GM12878 (cell line): ENCODE measurements around the gene TMEM72. TPM values are rescaled to one million over a fixed set of nuclear protein-coding genes. Genes with fewer than 3 reads are reported as not detected.

Source experiments
- ATAC-seq: fragments of 200-7000 bp; cut with Tn5 transposase; 3 replicates; pipeline ENCODE4 v1.9.1; 2020; ENCODE audit warnings: mild to moderate bottlenecking, moderate library complexity
- BruUV-seq: library from RNA; stranded (reverse); fragments of 400-500 nt; replicated peaks from 2 replicates; lab custom pipeline; 2021; lab: Mats Ljungman, UMichigan
- CTCF ChIA-PET: fragments of 300-600 bp; sonication (Branson Sonifier 250); formaldehyde crosslinking; extraction: SDS; loops from one replicate; lab custom pipeline; 2021; ENCODE audit warnings: inconsistent platforms; lab: Yijun Ruan, JAX
- POLR2A ChIA-PET: fragments of 350-600 bp; formaldehyde crosslinking; extraction: SDS; loops from one replicate; lab custom pipeline; 2021; ENCODE audit warnings: inconsistent platforms; lab: Charles Lee
- RAD21 ChIA-PET: fragments of 300-600 bp; sonication (Branson Sonifier 250); formaldehyde crosslinking; loops from one replicate; lab custom pipeline; 2023; ENCODE audit warnings: antibody characterized with exemption; ENCODE audit not compliant: unreplicated experiment; lab: Charles Lee
- SMC1A ChIA-PET: fragments of 300-600 bp; sonication (Branson Sonifier 250); formaldehyde crosslinking; loops from one replicate; lab custom pipeline; 2023; ENCODE audit not compliant: unreplicated experiment, uncharacterized antibody; lab: Charles Lee
- DNase-seq: peaks from one replicate; pipeline ENCODE4 v3.0.0-alpha.2; 2011; ENCODE audit warnings: low read depth, low spot score
- FAIRE-seq: peaks from 3 replicates; lab custom pipeline; 2011; peaks lifted over from hg19 to GRCh38; lab: Jason Lieb, UNC
- H2AFZ ChIP-seq: 2 replicates; pipeline ENCODE4 v1.6.0; 2011; ENCODE audit warnings: low read depth, low read length, control low read depth; ENCODE audit not compliant: control insufficient read depth
- H3K27ac ChIP-seq: 2 replicates; pipeline ENCODE4 v1.5.1; 2011; ENCODE audit warnings: control low read depth; ENCODE audit not compliant: control insufficient read depth, insufficient read depth
- H3K27me3 ChIP-seq, 2 experiments: replicated peaks in 1 of 2; 2 replicates each; pipeline versions ENCODE4 v1.6.0 to v1.6.1; 2011; ENCODE audit warnings: low read length in 1 of 2; ENCODE audit not compliant: control insufficient read depth in 2 of 2, insufficient read depth in 2 of 2
- H3K36me3 ChIP-seq, 2 experiments: 2 replicates each; pipeline ENCODE4 v1.5.1; 2011; ENCODE audit warnings: low read length in 1 of 2; ENCODE audit not compliant: control insufficient read depth in 2 of 2, insufficient read depth in 2 of 2
- H3K4me1 ChIP-seq: 2 replicates; pipeline ENCODE4 v1.6.1; 2011; ENCODE audit warnings: mild to moderate bottlenecking, low read length, moderate library complexity, mixed read lengths; ENCODE audit not compliant: control insufficient read depth, insufficient read depth
- H3K4me2 ChIP-seq: 2 replicates; pipeline ENCODE4 v1.6.0; 2011; ENCODE audit warnings: control low read depth; ENCODE audit not compliant: control insufficient read depth, insufficient read depth
- H3K4me3 ChIP-seq: fragments of 200-600 bp; sonication (generic); 2 replicates; pipeline ENCODE4 v1.5.1; 2016
- H3K79me2 ChIP-seq: 2 replicates; pipeline ENCODE4 v1.6.0; 2011; ENCODE audit warnings: low read length; ENCODE audit not compliant: control insufficient read depth, insufficient read depth
- H3K9ac ChIP-seq: 2 replicates; pipeline ENCODE4 v1.8.0; 2011; ENCODE audit warnings: low read length, control low read depth, mixed read lengths; ENCODE audit not compliant: control insufficient read depth, insufficient read depth
- H3K9me3 ChIP-seq: replicated peaks from 3 replicates; pipeline ENCODE4 v1.5.1; 2011; ENCODE audit warnings: mild to moderate bottlenecking, low read length; ENCODE audit not compliant: control insufficient read depth, insufficient read depth
- H4K20me1 ChIP-seq: 2 replicates; pipeline ENCODE4 v1.6.0; 2011; ENCODE audit not compliant: control insufficient read depth, insufficient read depth
- BACH1 ChIP-seq: fragments of 450-650 bp; IDR thresholded peaks from 2 replicates; pipeline ENCODE4 v1.6.1; 2017; ENCODE audit warnings: mild to moderate bottlenecking, borderline replicate concordance
- HCFC1 ChIP-seq: fragments of 150-350 bp; IDR thresholded peaks from 2 replicates; pipeline ENCODE4 v1.6.1; 2014; ENCODE audit warnings: low read length
- JUNB ChIP-seq: IDR thresholded peaks from 2 replicates; pipeline ENCODE4 v1.6.1; 2016; ENCODE audit warnings: antibody characterized with exemption, mild to moderate bottlenecking
- MTA3 ChIP-seq: IDR thresholded peaks from 2 replicates; pipeline ENCODE4 v1.6.1; 2012; ENCODE audit warnings: low read length, inconsistent platforms, borderline replicate concordance
- MYB ChIP-seq: fragments of 150-350 bp; IDR thresholded peaks from 2 replicates; pipeline ENCODE4 v1.6.1; 2014; ENCODE audit warnings: mild to moderate bottlenecking, low read depth, low read length, borderline replicate concordance
- MYC ChIP-seq: IDR thresholded peaks from 2 replicates; pipeline ENCODE4 v1.6.1; 2011; ENCODE audit warnings: mild to moderate bottlenecking, low read length, moderate library complexity, inconsistent platforms; ENCODE audit not compliant: insufficient read depth, insufficient replicate concordance, insufficient read length, severe bottlenecking
- NFYA ChIP-seq: IDR thresholded peaks from 2 replicates; pipeline ENCODE4 v1.6.1; 2011; ENCODE audit warnings: low read depth, mild to moderate bottlenecking, low read length, improper control_type of control experiment, borderline replicate concordance
- RAD51 ChIP-seq: fragments of 450-650 bp; IDR thresholded peaks from 2 replicates; pipeline ENCODE4 v1.6.1; 2016; ENCODE audit warnings: moderate library complexity, mild to moderate bottlenecking, inconsistent platforms
- SIN3A ChIP-seq: IDR thresholded peaks from 2 replicates; pipeline ENCODE4 v1.6.1; 2012; ENCODE audit warnings: low read depth, low read length, improper control_type of control experiment
- SP1 ChIP-seq: IDR thresholded peaks from one replicate; pipeline ENCODE4 v1.6.1; 2011; ENCODE audit warnings: low read depth, low read length
- STAT3 ChIP-seq: IDR thresholded peaks from 2 replicates; pipeline ENCODE4 v1.6.1; 2011; ENCODE audit warnings: low read depth, low read length, improper control_type of control experiment
- TARDBP ChIP-seq: IDR thresholded peaks from 2 replicates; pipeline ENCODE4 v1.6.1; 2016; ENCODE audit warnings: borderline replicate concordance
- WRNIP1 ChIP-seq: IDR thresholded peaks from 2 replicates; pipeline ENCODE4 v1.6.1; 2011; ENCODE audit warnings: low read depth, low read length, improper control_type of control experiment, borderline replicate concordance
- YY1 ChIP-seq: IDR thresholded peaks from 2 replicates; pipeline ENCODE4 v1.6.1; 2011; ENCODE audit warnings: low read depth, mild to moderate bottlenecking, low read length
- ZNF24 ChIP-seq: fragments of 450-650 bp; IDR thresholded peaks from 2 replicates; pipeline ENCODE4 v1.6.1; 2017; ENCODE audit warnings: antibody characterized with exemption, mild to moderate bottlenecking
- ZNF622 ChIP-seq: fragments of 450-650 bp; IDR thresholded peaks from 2 replicates; pipeline ENCODE4 v1.6.1; 2017; ENCODE audit warnings: mild to moderate bottlenecking, inconsistent platforms
- WGBS: methylation state at CpG from one replicate; pipeline ENCODE4 v1.1.6; 2016; ENCODE audit warnings: low lambda C conversion rate; ENCODE audit not compliant: insufficient replicate concordance, insufficient coverage; ENCODE audit errors: missing lambda C conversion rate; 5-methylcytosine and 5-hydroxymethylcytosine counted together
- in situ Hi-C: fragments of 300-500 bp; cut with MboI; formaldehyde crosslinking; loops from 9 replicates; pipeline ENCODE4 v1.14.3; 2018; ENCODE audit warnings: mixed read lengths
- intact Hi-C: fragments of 100-400 bp; cut with micrococcal nuclease; formaldehyde crosslinking; loops from one replicate; pipeline ENCODE4 v1.14.2; 2022; ENCODE audit not compliant: unreplicated experiment
- polyA plus RNA-seq, 11 experiments: library from polyadenylated mRNA; depleted of rRNA in 4 of 11; unstranded in 6 of 11; stranded (reverse) in 5 of 11; fragments of >200 nt; fragmentation: Nextera tagmentation in 4 of 11; fragmentation: Illumina TruSeq in 1 of 11; extraction: Ambion mirVana in 4 of 11; extraction: Trizol in 1 of 11; gene quantifications; 1 replicate in 1 of 11; 2 replicates in 10 of 11; pipeline versions ENCODE4 v1.2.1 to v1.2.3, GENCODE V29; 2011 to 2016; ENCODE audit warnings: inconsistent platforms in 2 of 11, missing spikeins in 2 of 11, low read depth in 1 of 11
- total RNA-seq, 4 experiments: library from RNA; depleted of rRNA in 3 of 4; stranded (reverse); fragments of >200 nt in 3 of 4; fragmentation: Illumina TruSeq in 1 of 4; extraction: Trizol in 1 of 4; gene quantifications; 2 replicates each; pipeline versions ENCODE4 v1.2.1 to v1.2.3, GENCODE V29; 2013 to 2021
- TF ChIP-seq, protein P1 (sequence below), 3 experiments: IDR thresholded peaks in 2 of 3; conservative IDR thresholded peaks in 1 of 3; 2 replicates each; pipeline ENCODE4 v1.5.1; 2011; ENCODE audit warnings: low read depth in 3 of 3, low read length in 3 of 3, mild to moderate bottlenecking in 3 of 3, control low read depth in 2 of 3, moderate library complexity in 2 of 3, inconsistent platforms in 1 of 3, mixed read lengths in 1 of 3; ENCODE audit not compliant: control insufficient read depth in 2 of 3, insufficient read depth in 1 of 3; ENCODE audit errors: extremely low read depth in 1 of 3
- TF ChIP-seq, protein P2 (sequence below): fragments of 450-650 bp; IDR thresholded peaks from 2 replicates; pipeline ENCODE4 v1.6.1; 2016; ENCODE audit warnings: mild to moderate bottlenecking
- TF ChIP-seq, protein P3 (sequence below): fragments of 450-650 bp; IDR thresholded peaks from 2 replicates; pipeline ENCODE4 v1.6.1; 2017; ENCODE audit warnings: mild to moderate bottlenecking, low read depth, inconsistent platforms; ENCODE audit not compliant: poor library complexity, severe bottlenecking

The TMEM72 gene
- total and polyA plus RNA-seq, 10 of the 15 experiments (the other 5 are each of a cell fraction or from before 2014, with no cell fraction given): 0.12 TPM; not detected in 9

DNA sequence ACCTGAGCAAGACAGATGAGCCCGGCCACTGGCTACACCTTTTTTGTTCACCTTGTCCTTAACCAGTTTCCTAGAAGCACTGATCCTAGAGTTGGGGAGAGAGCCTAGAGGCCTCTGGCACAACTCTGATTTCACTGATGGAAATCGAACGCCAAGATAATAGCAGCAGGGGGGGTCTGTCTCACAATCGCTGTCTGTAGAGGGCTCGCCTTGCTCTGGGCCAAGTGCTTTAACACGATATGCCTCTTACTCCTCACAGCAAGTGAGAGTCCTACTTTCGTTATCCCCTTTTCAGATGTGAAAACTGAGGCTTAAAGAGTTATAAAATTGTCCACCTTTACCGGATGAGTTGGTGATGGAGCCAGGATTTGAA lies 48.9 kb downstream of the TMEM72 start:
- Histone ChIP-seq H3K9me3 (no peaks in the 10 kb centered on the region), H4K20me1 (no peaks in the 10 kb centered on the region), H3K4me2 (peak overlapping the region; percentile 82), H3K4me3 (peak overlapping the region; percentile 78), H3K4me1 (peaks cover 50% of the 10 kb centered on the region), H3K79me2 (peaks cover 43% of the 10 kb centered on the region), H3K36me3 (no peaks in the 10 kb centered on the region), H3K27ac (peak overlapping the region; percentile 45; the same call in 1 of the 2 replicates), H3K9ac (peak overlapping the region; percentile 47), H2AFZ (no peak overlapping the region), H3K27me3 (no peaks in the 10 kb centered on the region)
- ChIA-PET CTCF (interaction anchor here (1.6 kb wide), 1 partner anchor 14 kb away, joined by 5 read pairs; no protein-coding TSS in a partner anchor), SMC1A (interaction anchor here (2.0 to 9.3 kb wide), 4 partner anchors 13 to 44 kb away, joined by 6 to 147 read pairs (median 50); no protein-coding TSS in a partner anchor), RAD21 (interaction anchor here (0.8 to 6.1 kb wide), 6 partner anchors 9 to 27 kb away, joined by 3 to 54 read pairs (median 5); no protein-coding TSS in a partner anchor), POLR2A (interaction anchor here (1.3 to 14.0 kb wide), 4 partner anchors 12 to 42 kb away, joined by 3 to 174 read pairs (median 59); partner anchors contain the start of gene DEPP1)
- ATAC-seq (no peak), DNase-seq (no peak), FAIRE-seq (no peak)
- TF ChIP-seq MTA3 (no peak), YY1 (no peak), HCFC1 (no peak), MYC (no peak), ZNF622 (no peak), SP1 (no peak), SIN3A (no peak), WRNIP1 (no peak), JUNB (no peak), BACH1 (no peak), TARDBP (no peak), RAD51 (no peak), ZNF24 (no peak), STAT3 (no peak), MYB (no peak), NFYA (no peak)
- TF ChIP-seq, protein P1, sequence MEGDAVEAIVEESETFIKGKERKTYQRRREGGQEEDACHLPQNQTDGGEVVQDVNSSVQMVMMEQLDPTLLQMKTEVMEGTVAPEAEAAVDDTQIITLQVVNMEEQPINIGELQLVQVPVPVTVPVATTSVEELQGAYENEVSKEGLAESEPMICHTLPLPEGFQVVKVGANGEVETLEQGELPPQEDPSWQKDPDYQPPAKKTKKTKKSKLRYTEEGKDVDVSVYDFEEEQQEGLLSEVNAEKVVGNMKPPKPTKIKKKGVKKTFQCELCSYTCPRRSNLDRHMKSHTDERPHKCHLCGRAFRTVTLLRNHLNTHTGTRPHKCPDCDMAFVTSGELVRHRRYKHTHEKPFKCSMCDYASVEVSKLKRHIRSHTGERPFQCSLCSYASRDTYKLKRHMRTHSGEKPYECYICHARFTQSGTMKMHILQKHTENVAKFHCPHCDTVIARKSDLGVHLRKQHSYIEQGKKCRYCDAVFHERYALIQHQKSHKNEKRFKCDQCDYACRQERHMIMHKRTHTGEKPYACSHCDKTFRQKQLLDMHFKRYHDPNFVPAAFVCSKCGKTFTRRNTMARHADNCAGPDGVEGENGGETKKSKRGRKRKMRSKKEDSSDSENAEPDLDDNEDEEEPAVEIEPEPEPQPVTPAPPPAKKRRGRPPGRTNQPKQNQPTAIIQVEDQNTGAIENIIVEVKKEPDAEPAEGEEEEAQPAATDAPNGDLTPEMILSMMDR (IDR thresholded peaks at IDR 0.05 in 2 of 3, conservative IDR thresholded peaks at IDR 0.05 in 1 of 3; ENCODE audit: control insufficient read depth in 2 of 3, extremely low read depth in 1 of 3, insufficient read depth in 1 of 3, low read depth in 3 of 3, low read length in 3 of 3): no peak
- TF ChIP-seq, protein P2, sequence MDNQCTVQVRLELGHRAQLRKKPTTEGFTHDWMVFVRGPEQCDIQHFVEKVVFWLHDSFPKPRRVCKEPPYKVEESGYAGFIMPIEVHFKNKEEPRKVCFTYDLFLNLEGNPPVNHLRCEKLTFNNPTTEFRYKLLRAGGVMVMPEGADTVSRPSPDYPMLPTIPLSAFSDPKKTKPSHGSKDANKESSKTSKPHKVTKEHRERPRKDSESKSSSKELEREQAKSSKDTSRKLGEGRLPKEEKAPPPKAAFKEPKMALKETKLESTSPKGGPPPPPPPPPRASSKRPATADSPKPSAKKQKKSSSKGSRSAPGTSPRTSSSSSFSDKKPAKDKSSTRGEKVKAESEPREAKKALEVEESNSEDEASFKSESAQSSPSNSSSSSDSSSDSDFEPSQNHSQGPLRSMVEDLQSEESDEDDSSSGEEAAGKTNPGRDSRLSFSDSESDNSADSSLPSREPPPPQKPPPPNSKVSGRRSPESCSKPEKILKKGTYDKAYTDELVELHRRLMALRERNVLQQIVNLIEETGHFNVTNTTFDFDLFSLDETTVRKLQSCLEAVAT: no peak
- TF ChIP-seq, protein P3, sequence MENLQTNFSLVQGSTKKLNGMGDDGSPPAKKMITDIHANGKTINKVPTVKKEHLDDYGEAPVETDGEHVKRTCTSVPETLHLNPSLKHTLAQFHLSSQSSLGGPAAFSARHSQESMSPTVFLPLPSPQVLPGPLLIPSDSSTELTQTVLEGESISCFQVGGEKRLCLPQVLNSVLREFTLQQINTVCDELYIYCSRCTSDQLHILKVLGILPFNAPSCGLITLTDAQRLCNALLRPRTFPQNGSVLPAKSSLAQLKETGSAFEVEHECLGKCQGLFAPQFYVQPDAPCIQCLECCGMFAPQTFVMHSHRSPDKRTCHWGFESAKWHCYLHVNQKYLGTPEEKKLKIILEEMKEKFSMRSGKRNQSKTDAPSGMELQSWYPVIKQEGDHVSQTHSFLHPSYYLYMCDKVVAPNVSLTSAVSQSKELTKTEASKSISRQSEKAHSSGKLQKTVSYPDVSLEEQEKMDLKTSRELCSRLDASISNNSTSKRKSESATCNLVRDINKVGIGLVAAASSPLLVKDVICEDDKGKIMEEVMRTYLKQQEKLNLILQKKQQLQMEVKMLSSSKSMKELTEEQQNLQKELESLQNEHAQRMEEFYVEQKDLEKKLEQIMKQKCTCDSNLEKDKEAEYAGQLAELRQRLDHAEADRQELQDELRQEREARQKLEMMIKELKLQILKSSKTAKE: no peak
- in situ Hi-C loops: loop anchor here (10.0 to 25.0 kb wide), 2 partner anchors 1555 to 1798 kb away; partner anchors contain the start of gene HNRNPF
- BruUV-seq: no TSS peak
- WGBS: 64% methylated on average over 8 of the region's 8 CpGs
- intact Hi-C loops: loop anchor here (10.0 kb wide), 2 partner anchors 415 to 1815 kb away; partner anchors contain the start of gene ALOX5
